SK-N-MC (cell line): ENCODE results near the gene FHIT.

Experiments
- EZH2 ChIP-seq: fragments of 200-600 bp; sonication (generic); IDR thresholded peaks from one replicate; pipeline ENCODE4 v1.6.1; 2017; ENCODE audit warnings: antibody characterized with exemption
- FOXP2 ChIP-seq: optimal IDR thresholded peaks from 2 replicates; pipeline ENCODE3; 2011; ENCODE audit warnings: mild to moderate bottlenecking, moderate library complexity; ENCODE audit not compliant: insufficient read depth; ENCODE audit errors: extremely low read length, control extremely low read depth
- POLR2AphosphoS5 ChIP-seq: IDR thresholded peaks from 2 replicates; pipeline ENCODE4 v1.6.1; 2012; ENCODE audit warnings: mild to moderate bottlenecking, low read depth, low read length, borderline replicate concordance

GRCh38 chr3:60169755-60170154, 1081.5 kb downstream of the FHIT start:
- no peak for TF ChIP-seq POLR2AphosphoS5
- no peak for TF ChIP-seq EZH2
- TF ChIP-seq FOXP2: no peak
